ENCODE data around the gene ZNF408.

- TF ChIP-seq POLR2AphosphoS5 (IDR thresholded peaks at IDR 0.05; ENCODE audit: low read depth, low read length), result no peak
- TF ChIP-seq CTCF (IDR thresholded peaks at IDR 0.05), result no peak
- no peak for TF ChIP-seq SIN3A (IDR thresholded peaks at IDR 0.05; ENCODE audit: borderline replicate concordance, insufficient read depth, low read depth, low read length)
- TF ChIP-seq REST (IDR thresholded peaks at IDR 0.05; ENCODE audit: insufficient read depth in 1 of 2, low read depth in 2 of 2, low read length in 1 of 2), result no peak
- no peak for TF ChIP-seq TCF7L2 (IDR thresholded peaks at IDR 0.05; ENCODE audit: low read depth, low read length)
Observed at GRCh38 chr11:46722566-46723358, 21.9 kb downstream of the ZNF408 start.

All from Panc1 (cell line).